GM12873 (cell line): ENCODE results near the gene WHRN.

Source experiments
- CTCF ChIP-seq: IDR thresholded peaks from 2 replicates; pipeline ENCODE4 v1.5.1; 2012; ENCODE audit warnings: low read depth, mild to moderate bottlenecking, moderate library complexity, low read length, control low read depth; ENCODE audit not compliant: insufficient read depth; ENCODE audit errors: missing control alignments

The WHRN gene

GRCh38 chr9:114515528-114515927 lies 10.3 kb upstream of the WHRN start:
- no peak for TF ChIP-seq CTCF

- no peak for TF ChIP-seq CTCF
Measured at GRCh38 chr9:114513959-114514267, 8.6 kb upstream of the WHRN start.

- TF ChIP-seq CTCF = no peak
Measured at GRCh38 chr9:114513055-114513958, 8.0 kb upstream of the WHRN start.

GRCh38 chr9:114511978-114512874 lies 7.0 kb upstream of the WHRN start:
- TF ChIP-seq CTCF = no peak

GRCh38 chr9:114507726-114508125 lies 2.5 kb upstream of the WHRN start:
- peak; percentile 47 for TF ChIP-seq CTCF

GRCh38 chr9:114506082-114506390 lies 763 bp upstream of the WHRN start:
- no peak for TF ChIP-seq CTCF
